NCI-H2171 treated with DMSO at 0.1 percent for 48 hours (cell line): ENCODE measurements around the gene CAMLG.

Experiments
- DNase-seq: peaks from one replicate; lab custom pipeline; 2025; lab: John Stamatoyannopoulos, UW

The CAMLG gene

GRCh38 chr5:134784241-134784920, 46.0 kb downstream of the CAMLG start:
- no peak for DNase-seq

DNA sequence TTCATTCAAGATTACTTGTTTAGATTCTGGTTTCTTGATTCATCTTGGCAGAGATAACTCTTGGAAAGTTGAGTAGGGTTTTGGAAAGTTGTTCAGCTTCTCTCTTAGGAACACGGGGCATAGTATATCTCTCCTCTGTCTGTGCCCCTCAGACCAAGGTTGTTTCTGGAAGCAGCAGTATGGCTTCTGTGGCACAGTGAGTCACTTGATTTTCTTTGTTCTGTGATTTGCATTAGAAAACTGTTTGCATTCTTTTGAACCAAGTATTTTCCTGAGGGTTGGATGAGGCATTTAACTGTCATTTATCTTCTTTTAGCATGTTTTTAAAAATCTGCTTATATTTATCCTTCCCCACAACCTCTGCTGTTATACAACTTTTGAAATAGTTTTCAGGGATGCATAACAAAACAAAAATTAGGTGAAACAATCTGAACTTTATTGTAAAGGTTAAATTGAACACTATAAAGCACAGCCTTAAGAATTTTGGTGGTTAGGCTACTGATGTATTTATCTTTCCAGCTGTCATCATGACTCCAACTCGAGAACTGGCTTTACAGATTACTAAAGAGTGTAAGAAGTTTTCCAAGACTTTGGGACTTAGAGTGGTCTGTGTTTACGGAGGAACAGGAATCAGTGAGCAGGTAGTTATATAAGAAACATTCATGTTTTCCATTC, 46.7 kb downstream of the CAMLG start:
- no peak for DNase-seq

- DNase-seq: no peak
These were observed 49.3 kb downstream of the CAMLG start for GRCh38 chr5:134787692-134788091.

- no peak for DNase-seq
These were observed 53.2 kb downstream of the CAMLG start for GRCh38 chr5:134791580-134791979.

DNA sequence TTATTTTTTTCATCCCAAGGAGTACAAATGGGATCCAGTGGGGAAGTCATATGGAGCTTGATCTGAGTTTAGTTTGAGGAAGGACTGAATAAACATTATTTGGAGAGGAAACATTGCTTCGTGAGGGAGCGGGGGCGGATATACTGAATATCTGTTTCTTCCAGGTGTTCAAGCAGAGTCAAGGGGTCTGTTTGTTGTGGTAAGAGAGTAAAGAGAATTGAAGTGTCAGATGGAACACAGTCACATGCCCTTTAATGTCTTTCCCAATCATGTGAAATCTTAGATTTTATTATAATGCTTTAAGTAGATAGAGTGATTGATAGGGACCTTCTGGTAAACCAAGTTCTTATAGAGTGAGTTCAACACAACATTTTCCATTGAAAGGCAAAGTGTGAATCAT, 53.9 kb downstream of the CAMLG start:
- no peak for DNase-seq

DNA sequence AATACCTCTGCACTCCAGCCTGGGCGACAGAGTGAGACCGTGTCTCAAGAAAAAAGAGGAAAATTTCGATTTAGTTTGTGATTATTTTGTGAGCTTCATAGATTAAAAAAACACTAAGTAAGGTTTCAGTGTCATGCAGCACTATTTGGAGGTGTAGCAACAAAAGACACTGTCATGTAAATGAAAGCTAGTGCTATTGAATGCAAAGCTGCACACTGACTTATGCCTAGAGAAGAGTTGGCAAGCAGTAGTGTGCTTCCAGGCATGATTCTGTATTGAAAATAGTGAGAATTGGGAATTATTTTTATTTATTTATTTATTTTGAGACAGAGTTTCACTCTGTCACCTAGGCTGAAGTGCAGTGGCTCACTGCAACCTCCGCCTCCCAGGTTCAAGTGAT, 54.8 kb downstream of the CAMLG start:
- DNase-seq: no peak

DNA sequence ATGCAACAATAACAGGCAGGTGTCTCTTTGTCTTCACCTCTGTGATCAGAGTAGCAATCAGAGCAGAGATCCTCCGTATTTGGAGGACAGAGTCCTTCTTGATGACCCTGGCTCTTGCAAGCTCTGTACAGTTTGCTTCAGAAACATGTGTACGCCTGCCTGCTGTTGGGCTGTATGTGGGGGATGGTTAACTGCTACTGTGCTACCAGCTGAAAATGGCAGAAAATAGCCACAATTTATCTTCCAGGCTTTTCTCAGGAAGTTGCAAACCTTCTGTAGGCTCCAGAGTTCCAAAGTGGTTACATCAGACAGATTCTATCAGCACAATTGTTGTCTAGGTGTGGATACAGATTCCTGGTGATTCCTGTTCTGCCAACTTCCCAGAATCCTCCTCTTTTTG, 55.7 kb downstream of the CAMLG start:
- no peak for DNase-seq

DNA sequence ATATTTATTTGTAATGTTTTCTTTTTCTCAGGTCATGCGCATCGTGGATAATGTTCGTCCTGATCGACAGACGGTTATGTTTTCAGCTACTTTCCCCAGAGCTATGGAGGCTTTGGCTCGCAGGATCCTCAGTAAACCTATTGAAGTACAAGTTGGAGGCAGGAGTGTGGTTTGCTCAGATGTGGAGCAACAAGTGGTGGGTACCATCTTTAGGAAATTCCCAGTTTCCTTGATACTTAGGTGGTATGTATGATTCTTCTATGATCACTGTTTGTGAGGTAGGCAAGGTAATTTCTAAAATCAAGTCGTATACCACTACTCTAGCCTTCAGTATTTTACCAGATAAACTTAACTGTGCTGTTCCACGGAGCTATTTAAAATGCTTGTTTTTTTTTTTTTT, 56.5 kb downstream of the CAMLG start:
- no peak for DNase-seq

GRCh38 chr5:134798468-134798867, 60.1 kb downstream of the CAMLG start:
- no peak for DNase-seq
